Suprapubic skin (tissue), 4 donors: Measurements from ENCODE around the gene EIPR1. TPM values are rescaled to one million over a fixed set of nuclear protein-coding genes. Genes with fewer than 3 reads are reported as not detected.

ENCODE experiments used
- DNase-seq, 2 donors: peaks; one replicate each; pipeline ENCODE4 v3.0.0-alpha.2; 2019; ENCODE audit warnings: low spot score in 2 of 2
- H3K27ac ChIP-seq: fragments of 200-600 bp; sonication (generic); one replicate; pipeline ENCODE4 v1.5.1; 2019
- H3K27me3 ChIP-seq: fragments of 200-600 bp; sonication (generic); one replicate; pipeline ENCODE4 v1.5.1; 2019
- H3K36me3 ChIP-seq: fragments of 200-600 bp; sonication (generic); one replicate; pipeline ENCODE4 v1.5.1; 2019
- H3K4me1 ChIP-seq: fragments of 200-600 bp; sonication (generic); one replicate; pipeline ENCODE4 v1.5.1; 2019
- H3K4me3 ChIP-seq: fragments of 200-600 bp; sonication (generic); one replicate; pipeline ENCODE4 v1.5.1; 2019; ENCODE audit warnings: mild to moderate bottlenecking
- H3K9me3 ChIP-seq: fragments of 200-600 bp; sonication (generic); one replicate; pipeline ENCODE4 v1.5.1; 2019
- CTCF ChIP-seq, 2 donors: fragments of 200-600 bp in 1 of 2; fragments of 450-650 bp in 1 of 2; sonication (generic) in 1 of 2; IDR thresholded peaks; one replicate each; pipeline ENCODE4 v1.5.1; 2016 to 2019; ENCODE audit warnings: antibody characterized with exemption in 2 of 2, mild to moderate bottlenecking in 1 of 2, moderate library complexity in 1 of 2
- EP300 ChIP-seq: sonication (generic); formaldehyde crosslinking; IDR thresholded peaks from one replicate; pipeline ENCODE4 v1.6.1; 2017; ENCODE audit warnings: antibody characterized with exemption
- POLR2A ChIP-seq, 2 donors: fragments of 450-650 bp; IDR thresholded peaks; one replicate each; pipeline ENCODE4 v1.6.1; 2017; ENCODE audit warnings: antibody characterized with exemption in 2 of 2, mild to moderate bottlenecking in 2 of 2, moderate library complexity in 2 of 2
- POLR2AphosphoS5 ChIP-seq, 3 donors: sonication (generic); formaldehyde crosslinking; IDR thresholded peaks; one replicate each; pipeline ENCODE4 v1.6.1; 2017; ENCODE audit warnings: antibody characterized with exemption in 3 of 3
- WGBS: methylation state at CpG from one replicate; pipeline ENCODE4 v1.1.5; 2018; 5-methylcytosine and 5-hydroxymethylcytosine counted together
- total RNA-seq, 4 donors: library from RNA; depleted of rRNA; stranded (reverse); fragments of >200 nt; gene quantifications; one replicate each; pipeline ENCODE4 v1.1.0, GENCODE V29; 2016

EIPR1 gene
- total RNA-seq, 4 donors from 2014 or later = 29.0 to 37.5 (median 30.7) TPM

DNA sequence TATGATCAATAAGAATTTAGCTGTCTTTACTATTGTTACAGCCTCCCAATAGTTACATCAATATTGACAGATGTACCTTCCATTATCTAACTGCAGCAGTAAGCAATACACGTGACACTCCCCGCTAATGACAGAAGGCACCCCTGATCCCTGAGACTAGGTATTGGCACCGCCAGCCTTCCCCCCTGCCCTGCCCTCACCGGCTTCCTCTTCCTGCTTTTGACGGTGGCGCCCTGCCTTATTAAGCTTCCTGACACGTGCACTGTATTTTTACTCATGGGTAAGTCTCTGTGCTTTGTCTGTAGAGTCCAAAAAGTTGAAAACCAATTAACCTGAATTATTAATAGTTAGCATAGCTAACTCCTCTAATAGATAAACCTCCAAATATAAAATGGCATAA, 223.5 kb downstream of the EIPR1 start:
- no peak for DNase-seq
- no peak overlapping the region for H3K4me3 ChIP-seq
- no peaks in the 10 kb centered on the region for H3K4me1 ChIP-seq
- no peaks in the 10 kb centered on the region for H3K9me3 ChIP-seq
- TF ChIP-seq EP300 = no peak
- no peak for TF ChIP-seq POLR2AphosphoS5 (IDR thresholded peaks at IDR 0.05)
- TF ChIP-seq POLR2A (IDR thresholded peaks at IDR 0.05) = no peak
- TF ChIP-seq CTCF (IDR thresholded peaks at IDR 0.05) = no peak
- H3K27ac ChIP-seq = no peak overlapping the region
- WGBS = 71% methylated on average over 7 of the region's 7 CpGs
- no peaks in the 10 kb centered on the region for H3K27me3 ChIP-seq
- H3K36me3 ChIP-seq = no peaks in the 10 kb centered on the region

DNA sequence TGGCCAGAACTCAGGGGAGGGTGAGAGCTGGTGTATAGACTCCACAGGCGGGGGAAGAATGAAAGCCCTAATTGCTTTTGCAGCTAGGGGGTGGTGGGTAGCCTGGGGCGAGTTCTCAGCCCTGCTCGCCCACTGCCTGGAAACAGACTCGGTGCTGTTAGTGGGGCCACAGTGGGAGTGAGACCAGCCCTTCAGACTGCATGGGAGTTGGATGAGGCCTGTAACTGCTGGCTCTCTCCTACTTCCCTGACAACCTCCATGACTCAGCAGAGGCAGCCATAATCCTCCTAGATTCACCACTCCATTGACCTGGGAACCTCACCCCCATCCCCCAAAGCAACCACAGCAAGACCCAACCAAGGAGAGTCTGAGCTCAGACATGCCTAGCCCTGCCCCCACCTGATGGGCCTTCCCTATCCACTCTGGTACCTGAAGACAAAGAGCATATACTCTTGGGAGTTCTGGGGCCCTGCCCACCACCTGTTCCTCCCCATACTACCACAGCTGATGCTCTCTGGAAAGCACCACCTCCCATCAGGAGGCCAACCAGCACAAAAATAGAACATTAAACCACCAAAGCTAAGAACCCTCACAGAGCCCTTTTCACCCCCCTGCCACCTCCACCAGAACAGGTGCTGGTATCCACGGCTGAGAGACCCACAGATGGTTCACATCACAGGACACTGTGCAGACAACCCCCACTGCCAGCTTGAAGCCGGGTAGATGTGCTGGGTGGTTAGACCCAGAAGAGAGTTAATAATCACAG, 226.3 kb downstream of the EIPR1 start:
- DNase-seq = no peak
- no peaks in the 10 kb centered on the region for H3K9me3 ChIP-seq

DNA sequence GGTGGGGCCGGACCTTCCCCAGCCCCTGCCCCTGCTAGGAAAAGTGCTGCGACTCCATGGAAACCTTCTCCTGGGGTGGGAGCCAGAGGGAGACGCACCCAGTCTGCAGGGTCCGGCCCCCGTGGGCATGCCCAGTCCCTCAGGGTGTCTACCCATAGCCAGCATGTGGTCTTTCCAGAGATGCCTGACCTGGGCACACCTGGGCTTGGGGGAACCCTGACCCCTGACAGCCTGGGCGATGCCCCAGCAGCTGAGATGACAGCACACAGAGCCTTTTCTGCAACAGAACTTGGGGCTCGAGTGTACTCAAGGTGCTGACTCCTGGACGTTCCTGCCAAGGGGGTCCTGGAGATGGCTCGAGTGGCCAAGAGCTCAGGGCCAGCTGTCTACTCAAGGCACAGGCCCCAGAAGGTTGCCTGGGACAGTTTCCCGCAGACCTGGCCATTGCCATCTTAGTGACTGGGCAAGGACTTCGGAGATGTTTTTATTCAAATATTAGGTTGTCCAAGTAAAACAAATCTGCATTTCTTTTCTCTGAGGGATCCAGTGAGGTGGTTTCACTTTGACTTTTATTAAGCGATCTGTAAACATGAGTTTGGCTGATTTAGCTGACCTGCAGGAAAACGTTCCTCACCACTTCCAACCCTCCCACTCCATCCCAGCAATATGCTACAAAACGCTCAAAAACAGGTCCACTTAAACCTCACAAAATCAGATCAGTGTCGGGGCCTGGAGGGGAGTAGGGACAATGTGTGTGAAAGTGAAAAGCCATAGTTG, 228.0 kb downstream of the EIPR1 start:
- Histone ChIP-seq H3K27me3 (no peaks in the 10 kb centered on the region), H3K4me3 (no peak overlapping the region), H3K36me3 (no peaks in the 10 kb centered on the region), H3K4me1 (no peaks in the 10 kb centered on the region), H3K9me3 (no peaks in the 10 kb centered on the region), H3K27ac (no peak overlapping the region)
- WGBS = 93% methylated on average over 9 of the region's 15 CpGs
- DNase-seq = no peak
- TF ChIP-seq CTCF (IDR thresholded peaks at IDR 0.05) = no peak
- no peak for TF ChIP-seq EP300
- TF ChIP-seq POLR2A (IDR thresholded peaks at IDR 0.05) = no peak
- TF ChIP-seq POLR2AphosphoS5 (IDR thresholded peaks at IDR 0.05) = no peak

More for the DNA sequence above, 226.3 kb downstream of the EIPR1 start:
- WGBS = 97% methylated on average over 6 of the region's 6 CpGs
- Histone ChIP-seq H3K27ac (no peak overlapping the region), H3K4me1 (no peaks in the 10 kb centered on the region), H3K27me3 (no peaks in the 10 kb centered on the region), H3K4me3 (no peak overlapping the region), H3K36me3 (no peaks in the 10 kb centered on the region)
- TF ChIP-seq EP300 (no peak), POLR2AphosphoS5 (IDR thresholded peaks at IDR 0.05) (no peak), POLR2A (IDR thresholded peaks at IDR 0.05) (no peak), CTCF (IDR thresholded peaks at IDR 0.05) (no peak)

GRCh38 chr2:3148716-3149115, 228.9 kb downstream of the EIPR1 start:
- no peaks in the 10 kb centered on the region for H3K36me3 ChIP-seq

More at GRCh38 chr2:3148716-3149115, 228.9 kb downstream of the EIPR1 start:
- TF ChIP-seq POLR2A (IDR thresholded peaks at IDR 0.05) = no peak
- no peak for TF ChIP-seq POLR2AphosphoS5 (IDR thresholded peaks at IDR 0.05)
- no peak for TF ChIP-seq EP300
- no peak for TF ChIP-seq CTCF (IDR thresholded peaks at IDR 0.05)
- no peaks in the 10 kb centered on the region for H3K9me3 ChIP-seq
- no peak for DNase-seq
- WGBS = 84% methylated on average over 16 of the region's 17 CpGs
- H3K27me3 ChIP-seq = no peaks in the 10 kb centered on the region
- H3K4me1 ChIP-seq = no peaks in the 10 kb centered on the region
- no peak overlapping the region for H3K27ac ChIP-seq
- no peak overlapping the region for H3K4me3 ChIP-seq
